Esophagus mucosa (tissue), 1 donor: ENCODE measurements around the gene TTBK1. TPM values are rescaled to one million over a fixed set of nuclear protein-coding genes. Genes with fewer than 3 reads are reported as not detected.

ENCODE experiments used
- ATAC-seq: fragments of 200-7000 bp; cut with Tn5 transposase; one replicate; pipeline ENCODE4 v1.9.1; 2020
- total RNA-seq: library from RNA; stranded (reverse); gene quantifications from one replicate; pipeline ENCODE4 v1.2.4, GENCODE V29; 2023
- donor health status: DM: yes; HTN: yes; CAD: no.

Gene TTBK1
- total RNA-seq, 1 donor from 2014 or later: not detected

- no peak for ATAC-seq
Measured at GRCh38 chr6:43226192-43226851, 17.0 kb upstream of the TTBK1 start.

- ATAC-seq: peak; percentile 90
Measured at GRCh38 chr6:43228951-43229802, 14.1 kb upstream of the TTBK1 start, which contains the start of gene DNPH1. Gene DNPH1 (minus strand): TSS chr6:43229481. CDS start chr6:43229456, 25 bp downstream.

GRCh38 chr6:43229803-43230620 is 13.3 kb upstream of the TTBK1 start:
- no peak for ATAC-seq

GRCh38 chr6:43231053-43231452 is 12.2 kb upstream of the TTBK1 start:
- ATAC-seq: no peak

- no peak for ATAC-seq
Measured at GRCh38 chr6:43231735-43232450, 11.4 kb upstream of the TTBK1 start.

GRCh38 chr6:43235841-43236240 is 7.4 kb upstream of the TTBK1 start:
- no peak for ATAC-seq

- no peak for ATAC-seq
Measured at GRCh38 chr6:43239054-43239453, 4.2 kb upstream of the TTBK1 start.

- no peak for ATAC-seq
Measured at GRCh38 chr6:43240950-43241349, 2.3 kb upstream of the TTBK1 start.

GRCh38 chr6:43241446-43241845 is 1.8 kb upstream of the TTBK1 start:
- no peak for ATAC-seq

GRCh38 chr6:43243664-43244321 is 512 bp downstream of the TTBK1 start:
- peak; percentile 7 for ATAC-seq

- ATAC-seq: peak; percentile 19
Measured at GRCh38 chr6:43246301-43247113, 3.2 kb downstream of the TTBK1 start.

GRCh38 chr6:43247114-43247999 is 4.1 kb downstream of the TTBK1 start:
- ATAC-seq: peak; percentile 80

GRCh38 chr6:43248101-43248500 is 4.8 kb downstream of the TTBK1 start:
- no peak for ATAC-seq

- ATAC-seq: no peak
Measured at GRCh38 chr6:43248791-43249190, 5.5 kb downstream of the TTBK1 start.

- no peak for ATAC-seq
Measured at GRCh38 chr6:43250992-43251373, 7.7 kb downstream of the TTBK1 start.

- no peak for ATAC-seq
Measured at GRCh38 chr6:43253401-43253800, 10.1 kb downstream of the TTBK1 start.

- ATAC-seq: peak; percentile 29
Measured at GRCh38 chr6:43254138-43254817, 11.0 kb downstream of the TTBK1 start.

- no peak for ATAC-seq
Measured at GRCh38 chr6:43254846-43255245, 11.6 kb downstream of the TTBK1 start.

- ATAC-seq: no peak
Measured at GRCh38 chr6:43255408-43256054, 12.2 kb downstream of the TTBK1 start.
